SK-N-SH (cell line): ENCODE measurements around the gene VDAC1. TPM values are rescaled to one million over a fixed set of nuclear protein-coding genes. Genes with fewer than 3 reads are reported as not detected.

Experiments used
- CTCF ChIA-PET: fragments of 300-600, 350-600 bp; formaldehyde crosslinking; extraction: SDS; loops from one replicate; lab custom pipeline; 2021; lab: Yijun Ruan, JAX
- POLR2A ChIA-PET: fragments of 350-600 bp; sonication (Branson Sonifier 250); formaldehyde crosslinking; extraction: SDS; loops from one replicate; lab custom pipeline; 2020; ENCODE audit warnings: antibody characterized with exemption, inconsistent platforms; lab: Yijun Ruan, JAX
- DNase-seq: peaks from one replicate; pipeline ENCODE4 v3.0.0; 2012
- H2AFZ ChIP-seq: fragments of 200-600 bp; sonication (generic); 2 replicates; pipeline ENCODE4 v1.8.1; 2016; ENCODE audit warnings: antibody characterized with exemption, mild to moderate bottlenecking, low read depth
- H3F3A ChIP-seq: fragments of 200-600 bp; sonication (generic); replicated peaks from 2 replicates; pipeline ENCODE3; 2016; ENCODE audit warnings: antibody characterized with exemption, mild to moderate bottlenecking; ENCODE audit not compliant: insufficient read depth
- H3K27ac ChIP-seq, 2 experiments: fragments of 200-500 bp in 1 of 2; fragments of 200-600 bp in 1 of 2; sonication (Bioruptor generic) in 1 of 2; sonication (generic), shearing (Covaris generic) in 1 of 2; 2 replicates each; pipeline versions ENCODE4 v1.5.1 to v1.6.1; 2014 to 2016; ENCODE audit warnings: low read depth in 2 of 2, inconsistent platforms in 1 of 2, low read length in 1 of 2, mild to moderate bottlenecking in 1 of 2, mixed read lengths in 1 of 2
- H3K27me3 ChIP-seq: fragments of 200-600 bp; sonication (generic), shearing (Covaris generic); 2 replicates; pipeline ENCODE4 v1.6.1; 2016; ENCODE audit warnings: mixed run types; ENCODE audit not compliant: insufficient read depth
- H3K36me3 ChIP-seq, 2 experiments: fragments of 200-500 bp in 1 of 2; fragments of 200-600 bp in 1 of 2; sonication (Bioruptor generic) in 1 of 2; sonication (generic) in 1 of 2; replicated peaks in 1 of 2; 2 replicates each; pipeline versions ENCODE3 to v1.5.1; 2014 to 2016; ENCODE audit warnings: low read length in 1 of 2, mild to moderate bottlenecking in 1 of 2; ENCODE audit not compliant: insufficient read depth in 2 of 2, control insufficient read depth in 1 of 2
- H3K4me1 ChIP-seq, 2 experiments: fragments of 200-500 bp in 1 of 2; fragments of 200-600 bp in 1 of 2; sonication (Bioruptor generic) in 1 of 2; sonication (generic), shearing (Covaris generic) in 1 of 2; 2 replicates each; pipeline versions ENCODE4 v1.5.1 to v1.6.1; 2014 to 2016; ENCODE audit warnings: low read depth in 1 of 2, low read length in 1 of 2, mixed run types in 1 of 2; ENCODE audit not compliant: insufficient read depth in 2 of 2, control insufficient read depth in 1 of 2
- H3K4me2 ChIP-seq: fragments of 200-600 bp; sonication (generic), shearing (Covaris generic); 2 replicates; pipeline ENCODE4 v1.6.1; 2017; ENCODE audit warnings: mixed run types
- H3K4me3 ChIP-seq, 2 experiments: fragments of 200-500 bp in 1 of 2; fragments of 200-600 bp in 1 of 2; sonication (Bioruptor generic) in 1 of 2; sonication (generic), shearing (Covaris generic) in 1 of 2; 2 replicates each; pipeline versions ENCODE4 v1.5.1 to v1.8.1; 2014 to 2016; ENCODE audit warnings: low read depth in 2 of 2, inconsistent platforms in 1 of 2, low read length in 1 of 2, mild to moderate bottlenecking in 1 of 2, mixed read lengths in 1 of 2, moderate library complexity in 1 of 2
- H3K79me2 ChIP-seq: fragments of 200-600 bp; sonication (generic); 2 replicates; pipeline ENCODE4 v1.8.1; 2017; ENCODE audit warnings: mild to moderate bottlenecking; ENCODE audit not compliant: insufficient read depth
- H3K9ac ChIP-seq: fragments of 200-600 bp; sonication (generic); 2 replicates; pipeline ENCODE4 v1.6.1; 2017; ENCODE audit warnings: mixed run types
- H3K9me2 ChIP-seq: fragments of 200-600 bp; sonication (generic); 2 replicates; pipeline ENCODE4 v1.6.1; 2017; ENCODE audit warnings: mixed run types
- H3K9me3 ChIP-seq: fragments of 200-600 bp; sonication (generic); 2 replicates; pipeline ENCODE4 v1.6.1; 2017; ENCODE audit warnings: mixed run types, mild to moderate bottlenecking, moderate library complexity
- H4K20me1 ChIP-seq: fragments of 200-600 bp; sonication (generic); 2 replicates; pipeline ENCODE4 v1.6.1; 2017; ENCODE audit warnings: mild to moderate bottlenecking, mixed run types; ENCODE audit not compliant: insufficient read depth
- EP300 ChIP-seq, 2 experiments: IDR thresholded peaks; 2 replicates each; pipeline versions ENCODE4 v1.4.0 to v1.6.1; 2012; ENCODE audit warnings: borderline replicate concordance in 1 of 2, low read depth in 1 of 2, low read length in 1 of 2
- EZH2phosphoT487 ChIP-seq: fragments of 200-600 bp; sonication (generic); IDR thresholded peaks from 2 replicates; pipeline ENCODE4 v1.6.1; 2017; ENCODE audit warnings: low read depth, mixed run types, mild to moderate bottlenecking, antibody characterized with exemption, moderate library complexity, borderline replicate concordance
- FOXJ3 ChIP-seq: sonication (generic); formaldehyde crosslinking; IDR thresholded peaks from 2 replicates; pipeline ENCODE4 v1.5.1; 2020; ENCODE audit warnings: mild to moderate bottlenecking, missing genetic modification reagents
- JUND ChIP-seq: IDR thresholded peaks from 2 replicates; pipeline ENCODE4 v1.4.0; 2012
- MEF2A ChIP-seq: IDR thresholded peaks from 2 replicates; pipeline ENCODE4 v1.4.0; 2012; ENCODE audit warnings: low read depth, borderline replicate concordance
- PBX3 ChIP-seq: IDR thresholded peaks from 2 replicates; pipeline ENCODE4; 2012
- RCOR1 ChIP-seq: fragments of 150-350 bp; IDR thresholded peaks from 2 replicates; pipeline ENCODE4 v1.6.1; 2017; ENCODE audit warnings: antibody characterized with exemption, low read length
- RXRA ChIP-seq: IDR thresholded peaks from 2 replicates; pipeline ENCODE4 v1.4.0; 2012; ENCODE audit warnings: low read depth, mild to moderate bottlenecking, borderline replicate concordance
- SMC3 ChIP-seq: IDR thresholded peaks from 2 replicates; pipeline ENCODE4 v1.6.1; 2012; ENCODE audit warnings: low read depth, low read length, improper control_type of control experiment
- TCF12 ChIP-seq: IDR thresholded peaks from 2 replicates; pipeline ENCODE4 v1.4.0; 2012
- WGBS: methylation state at CpG from one replicate; pipeline ENCODE4 v1.1.6; 2017; ENCODE audit warnings: low lambda C conversion rate; 5-methylcytosine and 5-hydroxymethylcytosine counted together
- polyA plus RNA-seq, 3 experiments: library from polyadenylated mRNA; depleted of rRNA; stranded (reverse); fragments of >200 nt; gene quantifications; 2 replicates each; pipeline ENCODE4 v1.2.3, GENCODE V29; 2012
- TF ChIP-seq, protein P1 (sequence below): IDR thresholded peaks from 2 replicates; pipeline ENCODE4 v1.4.0; 2012; ENCODE audit warnings: low read depth
- TF ChIP-seq, protein P2 (sequence below): fragments of 200-600 bp; sonication (generic); IDR thresholded peaks from 2 replicates; pipeline ENCODE4 v1.6.1; 2017; ENCODE audit warnings: antibody characterized with exemption, mild to moderate bottlenecking, moderate library complexity

Gene VDAC1
- polyA plus RNA-seq, 1 of the 3 experiments (the other 2 are of a cell fraction): 166 TPM

GRCh38 chr5:134004626-134005416 lies at the start of gene VDAC1 (continued):
- TF ChIP-seq PBX3: no peak
- TF ChIP-seq, protein P1, sequence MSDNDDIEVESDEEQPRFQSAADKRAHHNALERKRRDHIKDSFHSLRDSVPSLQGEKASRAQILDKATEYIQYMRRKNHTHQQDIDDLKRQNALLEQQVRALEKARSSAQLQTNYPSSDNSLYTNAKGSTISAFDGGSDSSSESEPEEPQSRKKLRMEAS: peak; percentile 89
- TF ChIP-seq RXRA: no peak
- TF ChIP-seq FOXJ3 (CRISPR knock-in tag): no peak
- TF ChIP-seq EP300 (IDR thresholded peaks at IDR 0.05; ENCODE audit: borderline replicate concordance in 1 of 2, low read depth in 1 of 2, low read length in 1 of 2): no peak
- TF ChIP-seq SMC3: no peak
- TF ChIP-seq MEF2A: no peak
- no peak for TF ChIP-seq RCOR1
- TF ChIP-seq, protein P2, sequence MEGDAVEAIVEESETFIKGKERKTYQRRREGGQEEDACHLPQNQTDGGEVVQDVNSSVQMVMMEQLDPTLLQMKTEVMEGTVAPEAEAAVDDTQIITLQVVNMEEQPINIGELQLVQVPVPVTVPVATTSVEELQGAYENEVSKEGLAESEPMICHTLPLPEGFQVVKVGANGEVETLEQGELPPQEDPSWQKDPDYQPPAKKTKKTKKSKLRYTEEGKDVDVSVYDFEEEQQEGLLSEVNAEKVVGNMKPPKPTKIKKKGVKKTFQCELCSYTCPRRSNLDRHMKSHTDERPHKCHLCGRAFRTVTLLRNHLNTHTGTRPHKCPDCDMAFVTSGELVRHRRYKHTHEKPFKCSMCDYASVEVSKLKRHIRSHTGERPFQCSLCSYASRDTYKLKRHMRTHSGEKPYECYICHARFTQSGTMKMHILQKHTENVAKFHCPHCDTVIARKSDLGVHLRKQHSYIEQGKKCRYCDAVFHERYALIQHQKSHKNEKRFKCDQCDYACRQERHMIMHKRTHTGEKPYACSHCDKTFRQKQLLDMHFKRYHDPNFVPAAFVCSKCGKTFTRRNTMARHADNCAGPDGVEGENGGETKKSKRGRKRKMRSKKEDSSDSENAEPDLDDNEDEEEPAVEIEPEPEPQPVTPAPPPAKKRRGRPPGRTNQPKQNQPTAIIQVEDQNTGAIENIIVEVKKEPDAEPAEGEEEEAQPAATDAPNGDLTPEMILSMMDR: no peak
- TF ChIP-seq JUND: no peak
- TF ChIP-seq, all 33 proteins: peak for 9

- H3K4me2 ChIP-seq: peak overlapping the region; percentile 27; the same call in 1 of the 2 replicates
- H3F3A ChIP-seq: peaks cover 12% of the 10 kb centered on the region
- no peak for DNase-seq
- H3K9me3 ChIP-seq: no peaks in the 10 kb centered on the region
- H3K27me3 ChIP-seq: no peaks in the 10 kb centered on the region
- no peaks in the 10 kb centered on the region for H4K20me1 ChIP-seq
- peak overlapping the region; percentile 63 for H2AFZ ChIP-seq
- no peak overlapping the region for H3K4me3 ChIP-seq
- TF ChIP-seq RCOR1 (no peak), TCF12 (peak; percentile 25; the same call in 1 of the 2 replicates), PBX3 (peak; percentile 43), EP300 (IDR thresholded peaks at IDR 0.05; ENCODE audit: borderline replicate concordance in 1 of 2, low read depth in 1 of 2, low read length in 1 of 2) (no peak), EZH2phosphoT487 (no peak)
- WGBS: 69% methylated on average over 5 of the region's 5 CpGs
- H3K79me2 ChIP-seq: no peaks in the 10 kb centered on the region
- ChIA-PET CTCF (interaction anchor here (0.8 to 6.9 kb wide), 4 partner anchors 9 to 86 kb away, joined by 3 to 65 read pairs (median 6); no protein-coding TSS in a partner anchor), POLR2A (no interaction called here)
- peak overlapping the region in 1 of 2 experiments; percentile 50; a peak in 2 of 4 replicates for H3K27ac ChIP-seq
- H3K4me1 ChIP-seq: peaks cover 4 to 23% of the 10 kb centered on the region in 2 experiments; a peak in 3 of 4 replicates
- no peaks in the 10 kb centered on the region for H3K36me3 ChIP-seq
- H3K9me2 ChIP-seq: no peaks in the 10 kb centered on the region
- H3K9ac ChIP-seq: peak overlapping the region; percentile 53
Measured at GRCh38 chr5:134053840-134054338, 49.1 kb upstream of the VDAC1 start.
